GM12878 (cell line): ENCODE measurements around the gene HS6ST3.

Experiments
- CEBPB ChIP-seq, 2 experiments: fragments of 150-350 bp in 1 of 2; IDR thresholded peaks; 2 replicates each; pipeline ENCODE4 v1.6.1; 2012 to 2014; ENCODE audit warnings: low read depth in 2 of 2, low read length in 2 of 2, borderline replicate concordance in 1 of 2, inconsistent platforms in 1 of 2
- CTCF ChIP-seq, 3 experiments: IDR thresholded peaks in 2 of 3; conservative IDR thresholded peaks in 1 of 3; 2 replicates each; pipeline ENCODE4 v1.5.1; 2011; ENCODE audit warnings: low read depth in 3 of 3, low read length in 3 of 3, mild to moderate bottlenecking in 3 of 3, control low read depth in 2 of 3, moderate library complexity in 2 of 3, inconsistent platforms in 1 of 3, mixed read lengths in 1 of 3; ENCODE audit not compliant: control insufficient read depth in 2 of 3, insufficient read depth in 1 of 3; ENCODE audit errors: extremely low read depth in 1 of 3
- ELK1 ChIP-seq: IDR thresholded peaks from 2 replicates; pipeline ENCODE4 v1.6.1; 2012; ENCODE audit warnings: low read depth, low read length, improper control_type of control experiment
- EP300 ChIP-seq, 2 experiments: fragments of 150-350 bp in 1 of 2; IDR thresholded peaks; 2 replicates each; pipeline ENCODE4 v1.6.1; 2011 to 2012; ENCODE audit warnings: low read depth in 2 of 2, low read length in 2 of 2, borderline replicate concordance in 1 of 2, improper control_type of control experiment in 1 of 2, inconsistent platforms in 1 of 2; ENCODE audit not compliant: control insufficient read depth in 1 of 2
- EZH2 ChIP-seq: IDR thresholded peaks from 2 replicates; pipeline ENCODE4 v1.6.1; 2012; ENCODE audit warnings: low read depth, mild to moderate bottlenecking, control low read depth, inconsistent platforms, low read length, borderline replicate concordance; ENCODE audit not compliant: control insufficient read depth
- HDAC6 ChIP-seq: fragments of 200-600 bp; sonication (generic); IDR thresholded peaks from one replicate; pipeline ENCODE4 v1.8.0; 2017; ENCODE audit warnings: antibody characterized with exemption; ENCODE audit not compliant: unreplicated experiment
- JUNB ChIP-seq: IDR thresholded peaks from 2 replicates; pipeline ENCODE4 v1.6.1; 2016; ENCODE audit warnings: antibody characterized with exemption, mild to moderate bottlenecking
- KDM1A ChIP-seq: fragments of 200-600 bp; sonication (generic); IDR thresholded peaks from 2 replicates; pipeline ENCODE4 v1.6.1; 2016; ENCODE audit warnings: borderline replicate concordance
- PAX5 ChIP-seq: IDR thresholded peaks from 2 replicates; pipeline ENCODE4 v1.6.1; 2011; ENCODE audit warnings: low read depth, low read length, borderline replicate concordance
- POLR2AphosphoS5 ChIP-seq: IDR thresholded peaks from 2 replicates; pipeline ENCODE4 v1.6.1; 2011; ENCODE audit warnings: mild to moderate bottlenecking, low read length, inconsistent platforms

GRCh38 chr13:96193728-96194310 is 103.9 kb downstream of the HS6ST3 start:
- TF ChIP-seq CTCF (IDR thresholded peaks at IDR 0.05 in 2 of 3, conservative IDR thresholded peaks at IDR 0.05 in 1 of 3; ENCODE audit: control insufficient read depth in 2 of 3, extremely low read depth in 1 of 3, insufficient read depth in 1 of 3, low read depth in 3 of 3, low read length in 3 of 3) (no peak), KDM1A (no peak), ELK1 (no peak), JUNB (no peak), EZH2 (no peak), EP300 (IDR thresholded peaks at IDR 0.05; ENCODE audit: borderline replicate concordance in 1 of 2, control insufficient read depth in 1 of 2, low read depth in 2 of 2, low read length in 2 of 2) (no peak), HDAC6 (no peak), CEBPB (IDR thresholded peaks at IDR 0.05; ENCODE audit: borderline replicate concordance in 1 of 2, low read depth in 2 of 2, low read length in 2 of 2) (no peak), POLR2AphosphoS5 (no peak), PAX5 (no peak)
